GM18907 (cell line): ENCODE measurements around the gene HOXC10.

Experiments used
- ATAC-seq: cut with Tn5 transposase; IDR thresholded peaks from one replicate; pipeline ENCODE4 v1.9.1; 2021; ENCODE audit warnings: mild to moderate bottlenecking, moderate library complexity; ENCODE audit not compliant: unreplicated experiment

Gene HOXC10

DNA sequence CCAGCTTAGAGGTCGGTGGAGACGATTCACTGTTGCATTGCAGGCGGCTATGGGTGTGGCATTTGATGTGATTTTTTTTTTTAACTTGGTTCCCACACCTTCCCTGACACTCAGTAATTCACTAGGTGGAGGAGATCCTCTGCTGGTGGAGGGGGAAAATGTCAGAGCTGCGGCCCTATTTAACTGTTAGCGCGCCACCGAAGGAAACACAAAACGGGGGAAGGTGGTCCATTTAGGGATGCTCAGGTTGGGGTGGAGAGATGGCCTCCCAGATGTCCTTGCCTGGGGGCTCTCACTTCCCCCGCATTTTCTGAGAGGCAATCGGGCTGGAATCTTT lies 34.5 kb upstream of the HOXC10 start:
- ATAC-seq, result no peak

DNA sequence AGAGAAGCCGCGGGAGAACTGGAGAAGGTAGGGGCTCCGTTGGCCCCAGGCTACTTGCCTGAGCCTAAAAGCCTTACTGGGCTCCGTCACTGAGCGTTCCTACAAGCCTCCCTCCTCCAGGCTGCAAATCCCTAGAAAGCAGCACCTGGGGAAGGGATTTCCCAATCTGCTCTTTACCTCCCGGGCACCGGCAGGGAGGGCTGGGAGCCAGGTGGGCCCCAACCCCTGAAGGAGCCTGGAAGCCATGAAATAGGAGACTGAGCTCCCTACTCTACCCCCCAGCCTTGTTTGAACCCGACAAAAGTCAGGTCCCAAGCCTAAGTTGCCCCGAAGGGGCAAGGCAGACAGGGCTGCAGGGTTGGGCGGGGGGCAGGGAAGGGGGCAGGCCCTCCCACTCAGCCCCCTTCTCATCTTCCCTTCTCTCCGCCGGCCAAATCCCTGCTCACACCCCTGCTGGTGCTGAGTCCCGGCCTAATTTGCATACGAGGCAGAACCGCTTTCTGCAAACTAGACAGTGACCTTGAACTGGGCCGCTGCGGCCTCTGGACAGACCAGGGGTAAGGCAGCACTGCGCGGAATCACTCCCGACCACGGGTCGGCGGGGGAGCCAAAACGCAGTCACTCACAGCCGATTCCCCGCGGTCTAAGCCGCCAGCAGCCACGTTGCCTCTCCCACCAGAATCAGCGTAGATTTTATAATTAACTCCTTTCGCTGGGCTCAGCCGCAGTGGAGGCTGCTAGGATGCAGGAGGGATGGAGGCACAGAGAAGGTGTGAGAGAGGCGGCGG lies 34.0 kb upstream of the HOXC10 start:
- no peak for ATAC-seq

DNA sequence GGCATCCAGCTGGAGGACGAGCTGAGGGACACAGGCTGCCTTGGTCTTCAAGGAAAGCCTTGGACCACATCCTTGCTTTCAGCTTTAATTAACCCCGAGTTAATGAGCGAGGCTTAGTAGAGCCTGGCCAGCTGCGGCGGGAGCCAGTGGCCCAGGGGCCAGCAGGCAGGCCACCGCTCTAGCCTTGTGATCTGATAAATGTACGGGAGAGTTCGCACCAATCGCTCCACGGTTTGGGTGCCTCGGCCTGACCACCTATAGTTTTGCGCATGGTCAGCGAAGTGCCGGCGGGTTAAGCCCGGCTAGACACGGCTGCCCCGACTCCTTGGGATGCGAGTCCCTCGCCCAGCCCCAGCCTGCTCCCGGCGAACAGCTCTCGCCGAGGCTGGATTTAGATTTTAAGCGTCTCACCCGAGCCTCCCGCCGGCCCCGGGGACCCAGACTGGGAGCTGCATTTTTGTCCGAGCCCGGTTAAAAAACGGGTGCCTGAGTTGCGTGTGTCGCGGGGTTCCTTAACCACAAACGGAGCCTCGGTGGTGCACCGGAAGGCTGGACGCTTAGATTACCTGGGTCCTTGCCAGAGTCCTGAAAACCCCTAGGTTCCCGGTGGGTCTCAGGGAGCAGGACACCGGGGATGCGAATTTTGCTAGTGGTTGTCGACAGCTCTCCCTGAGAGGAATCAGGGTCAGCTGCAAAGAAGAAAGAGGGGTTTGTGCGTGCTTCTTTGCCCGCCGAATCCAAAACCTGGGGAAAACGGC lies 33.2 kb upstream of the HOXC10 start:
- ATAC-seq, result no peak

DNA sequence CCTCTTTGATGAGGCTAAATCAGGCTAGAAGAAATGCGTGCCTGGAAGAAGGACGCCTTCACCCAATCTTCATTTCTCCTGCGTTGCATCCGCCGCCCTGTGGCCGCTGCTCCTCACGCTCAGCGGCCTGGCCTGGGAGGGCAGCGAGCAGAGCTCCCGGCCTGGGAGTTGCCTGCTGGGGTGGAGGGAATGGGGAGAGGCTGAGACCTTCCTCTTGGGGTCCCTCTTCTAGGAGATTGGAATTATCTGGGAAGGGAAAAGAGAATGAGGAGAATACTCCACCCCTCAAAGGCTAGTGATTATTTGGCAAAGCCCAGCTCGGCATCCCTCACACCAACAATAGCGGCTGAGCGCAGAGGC lies 32.6 kb upstream of the HOXC10 start:
- no peak for ATAC-seq

DNA sequence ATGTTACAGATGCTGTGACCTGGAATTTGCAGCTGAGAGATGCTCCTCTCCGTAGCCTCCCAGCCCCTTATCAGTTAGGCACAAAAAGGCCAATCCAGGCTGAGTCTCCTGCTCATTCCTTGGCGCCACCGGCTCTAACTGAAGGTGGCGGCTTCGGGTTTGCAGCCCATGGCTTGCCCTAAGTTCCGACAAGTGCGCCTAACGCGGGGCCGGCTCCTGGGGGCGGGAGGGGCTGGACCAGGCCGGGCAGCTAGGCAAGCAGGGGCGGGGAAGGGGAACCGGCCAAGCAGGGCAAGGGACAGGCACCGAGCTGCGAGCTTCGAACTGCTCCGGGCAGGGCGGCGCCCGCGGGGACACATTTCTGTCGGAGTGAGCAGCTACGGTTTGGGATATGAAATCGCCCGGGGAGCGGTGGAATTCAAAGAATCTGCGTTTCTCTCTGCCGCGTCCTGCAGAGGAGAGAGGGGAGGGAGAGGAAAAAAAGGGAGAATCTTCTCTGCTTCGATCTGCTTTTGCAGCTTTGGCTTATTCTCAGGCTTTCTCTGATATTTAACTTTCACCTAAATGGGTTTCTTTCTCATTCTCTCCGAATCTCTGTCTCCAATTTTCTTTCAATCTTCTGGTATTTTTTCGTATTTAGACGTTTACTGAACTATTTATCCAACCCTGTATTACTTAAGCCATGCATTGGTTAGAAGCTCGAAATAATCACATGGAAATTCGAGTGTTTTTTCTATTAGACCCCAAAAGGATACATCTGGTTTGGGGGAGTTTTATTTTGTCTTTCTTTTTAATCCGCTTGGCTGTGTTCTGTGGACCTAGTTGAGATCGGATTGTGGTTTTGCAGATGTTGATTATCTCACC lies 31.8 kb upstream of the HOXC10 start:
- ATAC-seq, result no peak

DNA sequence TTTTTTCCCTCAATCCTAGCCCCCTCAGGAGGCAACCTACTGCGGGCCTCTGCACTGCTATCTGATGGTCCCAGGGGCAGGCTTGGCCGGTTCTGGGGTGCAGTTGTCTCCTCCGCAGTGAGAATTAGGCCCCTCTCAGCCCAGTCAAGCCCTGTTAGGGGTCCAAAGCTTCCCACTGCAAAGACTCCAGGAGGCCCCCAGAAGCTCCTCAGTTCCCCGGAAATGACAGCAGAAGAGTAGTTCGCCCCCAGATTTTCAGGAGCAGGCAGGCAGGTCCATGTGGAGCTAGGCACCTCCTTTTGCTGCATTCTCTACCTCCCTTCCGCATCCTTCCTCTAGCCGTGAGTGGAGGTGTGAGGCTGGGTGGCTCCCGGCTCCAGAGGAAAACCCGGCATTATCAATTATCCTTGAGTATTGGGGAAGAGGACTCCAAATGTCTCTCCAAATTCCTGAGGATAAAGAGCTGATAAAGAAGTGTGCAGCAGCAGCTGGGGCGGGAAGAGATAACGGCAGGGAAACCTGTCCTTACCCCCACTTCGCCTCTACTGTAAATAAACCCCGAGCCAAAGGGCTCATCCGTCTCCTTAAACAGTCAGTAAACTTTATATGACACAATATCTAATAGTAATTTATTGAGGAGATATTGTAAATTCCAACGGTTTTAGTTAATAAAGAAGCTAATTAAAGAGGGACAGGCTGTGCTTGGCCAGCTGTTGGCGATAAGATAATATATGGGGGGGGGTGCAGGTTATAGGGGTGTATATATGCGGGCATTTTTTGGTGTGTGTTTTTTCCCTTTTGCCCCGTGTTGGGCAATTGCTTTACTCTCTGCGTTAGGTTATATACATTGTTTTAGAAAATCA lies 30.9 kb upstream of the HOXC10 start:
- no peak for ATAC-seq

DNA sequence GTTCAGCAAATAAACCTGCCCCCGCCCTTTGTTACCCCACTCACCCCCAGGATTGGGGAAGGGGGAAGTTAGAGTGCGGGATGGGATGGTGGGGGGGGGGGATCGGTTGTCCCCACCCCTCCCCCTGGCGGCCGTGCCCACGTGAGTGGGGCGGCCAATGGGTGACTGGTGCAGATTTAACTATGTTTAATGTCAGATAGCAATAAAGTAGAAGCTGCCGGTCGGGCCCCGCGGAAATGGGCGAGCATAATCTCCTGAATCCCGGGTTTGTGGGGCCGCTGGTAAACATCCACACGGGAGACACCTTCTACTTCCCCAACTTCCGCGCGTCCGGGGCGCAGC lies 30.3 kb upstream of the HOXC10 start, which contains the start of gene HOXC12:
Gene HOXC12 (plus strand): TSS at position 210 of the 342 bp plus-strand sequence. CDS start 27 bp downstream, at position 237.
- no peak for ATAC-seq

DNA sequence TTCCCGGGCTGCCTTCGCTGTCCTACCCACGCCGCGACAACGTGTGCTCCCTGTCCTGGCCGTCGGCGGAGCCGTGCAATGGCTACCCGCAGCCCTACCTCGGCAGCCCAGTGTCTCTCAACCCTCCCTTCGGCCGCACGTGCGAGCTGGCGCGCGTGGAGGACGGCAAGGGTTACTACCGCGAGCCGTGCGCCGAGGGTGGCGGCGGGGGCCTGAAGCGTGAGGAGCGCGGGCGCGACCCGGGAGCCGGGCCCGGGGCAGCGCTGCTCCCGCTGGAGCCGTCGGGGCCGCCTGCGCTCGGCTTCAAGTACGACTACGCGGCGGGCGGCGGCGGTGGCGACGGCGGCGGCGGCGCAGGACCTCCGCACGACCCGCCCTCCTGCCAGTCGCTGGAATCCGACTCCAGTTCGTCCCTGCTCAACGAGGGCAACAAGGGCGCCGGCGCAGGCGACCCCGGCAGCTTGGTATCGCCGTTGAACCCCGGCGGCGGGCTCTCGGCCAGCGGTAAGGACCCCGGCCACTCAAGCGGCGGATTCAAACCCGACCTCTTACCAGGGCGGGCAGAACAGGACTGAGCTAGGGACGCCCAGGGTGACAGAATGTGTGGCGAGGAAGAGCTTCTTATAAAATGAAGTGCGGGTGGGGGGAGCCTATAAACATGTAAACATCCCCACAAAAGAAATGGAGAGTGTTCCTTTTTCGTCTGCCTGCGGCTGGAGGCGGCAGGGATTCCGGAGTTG lies 29.7 kb upstream of the HOXC10 start:
- no peak for ATAC-seq

DNA sequence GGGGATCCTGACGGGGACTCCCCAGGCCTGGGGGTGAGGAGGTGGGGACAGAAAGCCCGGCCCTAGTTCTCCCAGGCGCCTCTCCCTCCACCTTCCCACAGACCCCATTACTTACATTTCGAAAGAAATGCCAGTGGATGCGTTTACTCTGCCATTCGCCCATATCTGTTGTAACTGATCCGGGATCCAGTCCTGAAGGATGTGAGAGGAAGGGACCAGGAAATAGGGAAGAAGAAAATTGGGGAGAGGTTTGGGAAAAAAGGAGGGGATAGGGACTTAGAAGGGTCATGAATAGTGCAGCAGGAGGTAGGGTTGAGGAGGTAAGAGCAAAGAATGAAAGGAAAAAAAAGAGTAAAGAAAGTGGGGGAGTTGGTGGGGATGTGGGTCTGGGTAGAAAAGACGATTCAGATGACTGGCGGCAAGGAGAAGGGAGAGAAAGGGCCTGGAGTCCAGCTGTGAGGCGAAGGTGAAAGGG lies 29.1 kb upstream of the HOXC10 start:
- no peak for ATAC-seq

DNA sequence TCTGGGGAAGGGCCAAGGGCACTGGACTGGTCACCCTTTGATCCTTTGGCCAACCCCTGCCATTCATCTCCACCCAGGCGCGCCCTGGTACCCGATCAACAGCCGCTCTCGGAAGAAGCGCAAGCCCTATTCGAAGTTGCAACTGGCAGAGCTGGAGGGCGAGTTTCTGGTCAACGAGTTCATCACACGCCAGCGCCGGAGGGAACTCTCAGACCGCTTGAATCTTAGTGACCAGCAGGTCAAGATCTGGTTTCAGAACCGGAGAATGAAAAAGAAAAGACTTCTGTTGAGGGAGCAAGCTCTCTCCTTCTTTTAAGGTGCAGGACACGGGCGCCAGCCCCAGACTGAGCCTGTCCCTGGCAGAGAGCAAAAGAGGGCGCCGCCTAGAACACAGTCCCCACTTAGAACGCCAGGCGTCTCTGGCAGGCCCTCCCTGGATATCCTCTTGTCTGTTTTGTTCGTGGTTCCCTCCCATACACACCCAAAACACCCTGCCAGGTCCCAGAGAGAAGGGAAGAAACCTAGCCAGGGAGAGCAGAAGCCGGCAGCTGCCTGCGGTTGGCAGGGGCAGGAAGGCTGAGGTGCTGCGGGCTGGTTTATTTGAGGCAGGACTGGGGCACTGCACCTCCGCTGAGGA lies 28.6 kb upstream of the HOXC10 start:
- no peak for ATAC-seq

DNA sequence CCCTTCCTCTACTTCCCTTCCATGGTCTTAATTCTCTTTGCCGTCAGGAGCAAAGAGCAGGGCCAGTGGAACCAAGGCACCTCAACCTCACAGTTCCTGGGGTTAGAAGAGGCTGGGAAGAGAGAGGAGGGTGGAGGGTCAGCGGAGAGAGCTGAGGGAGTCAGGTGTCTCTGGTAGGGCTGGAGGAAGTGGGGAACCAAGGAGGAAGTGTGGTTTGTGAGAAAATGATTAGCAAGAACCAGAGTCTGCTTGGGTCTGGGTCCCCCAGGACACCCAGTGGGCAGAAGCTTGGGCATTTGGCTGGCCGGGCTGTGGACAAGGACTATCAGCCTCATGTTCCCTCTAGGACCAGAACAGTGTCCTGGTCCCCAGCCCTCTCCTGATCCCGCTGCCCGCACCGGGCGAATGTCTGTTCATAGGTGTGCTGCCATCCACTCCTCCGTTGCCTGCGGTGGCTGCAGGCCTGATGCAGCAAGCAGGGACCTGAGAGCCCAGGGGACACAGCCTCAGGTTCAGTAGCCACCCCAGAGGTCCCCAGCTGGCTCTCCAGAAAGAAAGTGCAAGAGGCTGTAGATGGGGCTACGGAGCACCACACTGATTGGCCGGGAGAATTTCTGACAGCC lies 27.9 kb upstream of the HOXC10 start:
- no peak for ATAC-seq

DNA sequence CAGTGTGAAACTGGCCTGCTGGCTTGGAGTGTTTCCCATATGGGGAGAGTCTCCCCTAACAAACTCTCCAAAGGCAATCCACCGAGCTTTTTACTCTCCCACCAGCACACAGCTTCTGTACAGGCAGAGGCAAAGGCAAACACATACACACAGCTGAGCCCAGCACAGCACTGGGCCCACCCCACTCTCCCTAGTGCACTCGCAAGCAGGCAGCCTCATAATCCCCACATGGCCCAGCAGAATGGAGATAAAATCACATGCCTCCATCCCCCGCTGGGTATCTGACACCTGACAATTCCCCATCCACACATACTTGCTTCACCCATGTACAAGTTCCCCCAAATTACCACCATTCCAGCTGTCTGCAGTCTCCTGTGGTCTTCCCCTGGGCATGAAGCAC lies 26.8 kb upstream of the HOXC10 start:
- ATAC-seq, result no peak

DNA sequence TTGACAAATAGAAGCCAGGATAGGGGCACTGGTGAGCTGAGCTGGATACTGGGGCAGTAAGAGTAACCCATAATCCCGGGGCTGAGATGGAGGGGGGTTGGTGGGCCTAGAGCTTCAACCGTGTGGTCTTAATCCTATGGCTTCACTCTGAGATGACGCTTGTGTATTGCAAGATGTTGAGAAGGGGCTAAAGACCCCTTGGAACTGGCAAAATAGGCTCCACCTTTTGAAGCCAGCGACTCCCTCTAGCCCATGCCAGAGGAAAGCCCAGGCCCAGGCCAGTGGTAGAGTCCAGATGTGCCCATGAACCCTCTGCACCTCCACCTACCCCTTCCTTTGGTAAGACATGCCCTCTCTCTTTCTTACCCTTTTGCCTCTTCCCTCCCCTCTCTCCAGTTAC lies 25.6 kb upstream of the HOXC10 start:
- ATAC-seq, result no peak

DNA sequence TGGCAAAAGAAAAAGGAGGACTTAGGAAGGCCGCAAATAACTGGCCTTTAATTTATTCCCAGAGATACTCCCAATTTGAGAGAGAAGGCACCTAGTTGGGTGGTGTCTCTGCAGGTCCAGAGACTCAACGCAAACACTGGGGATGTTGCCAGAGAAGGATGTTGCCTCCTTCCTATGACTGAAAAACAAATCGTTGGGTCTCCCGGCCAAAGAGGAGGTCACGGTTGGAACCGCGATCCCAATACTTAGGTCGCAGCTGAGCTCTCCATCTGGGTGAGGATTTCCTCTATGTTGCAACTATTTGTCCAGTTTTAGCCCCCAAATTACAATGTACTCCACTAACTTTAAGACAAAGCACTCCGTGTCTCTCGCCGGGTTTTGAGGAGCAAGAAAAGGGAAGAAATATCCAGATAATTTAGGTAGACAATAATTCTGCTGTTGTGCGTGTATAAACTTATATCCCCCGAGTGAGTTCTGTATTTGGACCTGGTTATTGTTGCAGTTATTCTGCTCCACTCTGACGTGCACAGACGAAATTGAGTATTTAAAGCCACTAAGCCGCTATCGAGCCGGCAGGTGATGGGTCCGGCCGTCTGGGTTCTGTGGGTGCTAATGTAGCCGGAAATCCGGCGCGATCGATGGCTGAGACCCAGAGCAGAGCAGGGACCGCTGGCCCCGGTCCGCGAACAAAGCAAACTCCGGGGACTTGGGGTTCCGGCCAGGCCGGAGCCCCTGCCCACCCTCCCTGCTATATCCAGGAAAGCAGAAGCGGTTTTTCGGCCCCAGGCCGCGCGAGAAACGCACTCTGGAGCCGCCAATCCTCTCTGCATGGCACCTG lies 24.5 kb upstream of the HOXC10 start:
- no peak for ATAC-seq

DNA sequence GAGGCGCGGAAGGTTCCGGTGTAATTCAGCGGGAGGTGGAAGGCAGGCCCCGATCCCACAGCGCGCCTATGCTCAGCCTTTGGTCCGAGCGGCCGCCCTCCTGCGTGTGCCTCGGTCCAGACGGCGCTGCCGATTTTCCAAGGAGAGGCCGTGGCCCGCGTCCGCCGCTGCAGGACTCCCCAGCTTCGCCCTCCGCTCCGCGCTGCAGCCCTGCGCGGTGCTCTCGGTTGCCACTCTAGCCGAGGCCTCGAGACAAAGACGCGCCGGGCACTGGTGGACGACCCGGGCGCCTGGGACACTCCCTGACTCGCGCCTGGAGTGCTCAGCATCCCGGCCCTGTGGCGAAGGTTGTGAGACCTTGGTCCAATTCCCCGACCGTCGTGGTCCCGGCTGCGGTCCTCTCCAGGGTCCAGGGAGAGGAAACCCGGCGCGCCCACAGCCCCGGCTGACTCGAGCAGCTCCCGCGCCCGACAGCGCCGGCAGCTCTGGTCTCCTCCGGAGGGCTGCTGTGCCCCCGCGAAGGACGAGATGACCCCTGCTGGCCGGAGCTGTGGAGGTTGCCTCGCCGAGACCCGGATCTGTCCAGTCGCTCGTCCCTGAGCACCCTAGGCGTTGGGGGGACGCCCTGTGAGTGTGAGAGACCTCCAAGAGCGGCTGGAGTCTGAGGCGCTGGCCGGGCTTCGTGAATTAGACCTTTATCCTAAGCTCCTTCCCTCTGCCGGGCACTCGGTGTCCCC lies 23.8 kb upstream of the HOXC10 start:
- ATAC-seq, result no peak

DNA sequence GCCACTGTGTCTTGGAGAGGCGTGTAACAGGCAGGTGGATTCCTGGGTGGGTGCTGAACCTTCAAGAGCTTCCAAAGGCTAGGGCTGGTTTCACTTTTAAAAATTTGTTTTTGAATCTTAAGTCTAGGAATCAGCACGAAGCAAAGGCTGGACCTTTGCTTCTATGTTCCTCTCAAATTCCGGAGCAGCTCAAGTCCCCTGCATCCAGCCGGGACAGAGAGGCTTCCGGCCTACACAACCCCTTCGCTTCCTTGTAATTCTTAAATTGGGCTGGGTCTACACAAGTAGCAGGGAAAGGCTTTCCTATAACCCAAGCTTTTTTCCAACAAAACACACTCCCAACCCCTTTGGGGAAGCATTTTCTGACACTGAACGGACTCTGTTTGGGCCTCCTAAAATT lies 21.9 kb upstream of the HOXC10 start:
- no peak for ATAC-seq
